HG02623 (cell line): ENCODE results near the gene STK4.
"Not testable (repeated sequence)": the region's sequence is repeated elsewhere in the genome, so short reads cannot be mapped to it uniquely, and the experiment has no call there.

Source experiments
- ATAC-seq: cut with Tn5 transposase; IDR thresholded peaks from one replicate; pipeline ENCODE4 v1.9.1; 2021; ENCODE audit warnings: moderate library complexity; ENCODE audit not compliant: unreplicated experiment

STK4 gene

DNA sequence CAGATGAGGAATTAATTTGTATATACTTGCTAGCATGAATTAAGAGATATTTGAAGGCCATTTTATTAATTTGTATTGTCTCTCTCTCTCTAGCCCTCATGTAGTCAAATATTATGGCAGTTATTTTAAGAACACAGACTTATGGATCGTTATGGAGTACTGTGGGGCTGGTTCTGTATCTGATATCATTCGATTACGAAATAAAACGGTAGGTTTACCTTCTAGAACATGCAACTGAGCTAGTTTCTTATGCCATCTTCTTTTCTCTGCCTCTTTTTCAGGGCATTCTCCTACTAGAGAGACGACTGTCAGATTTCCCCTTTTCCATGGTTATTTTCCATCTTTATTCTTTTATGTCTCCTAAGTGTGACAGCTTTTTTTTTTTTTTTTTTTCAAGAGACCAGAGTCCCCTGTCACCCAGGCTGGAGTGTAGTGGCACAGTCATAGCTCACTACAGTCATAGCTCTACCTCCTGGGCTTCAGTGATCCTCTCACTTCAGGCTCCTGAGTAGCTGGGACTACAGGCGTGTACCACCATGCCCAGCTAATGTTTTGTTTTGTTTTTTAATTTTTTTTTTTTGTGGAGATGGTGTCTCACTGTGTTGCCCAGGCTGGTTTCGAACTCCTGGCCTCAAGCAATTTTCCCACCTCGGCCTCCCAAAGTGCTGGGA lies 15.6 kb downstream of the STK4 start:
- no peak for ATAC-seq

DNA sequence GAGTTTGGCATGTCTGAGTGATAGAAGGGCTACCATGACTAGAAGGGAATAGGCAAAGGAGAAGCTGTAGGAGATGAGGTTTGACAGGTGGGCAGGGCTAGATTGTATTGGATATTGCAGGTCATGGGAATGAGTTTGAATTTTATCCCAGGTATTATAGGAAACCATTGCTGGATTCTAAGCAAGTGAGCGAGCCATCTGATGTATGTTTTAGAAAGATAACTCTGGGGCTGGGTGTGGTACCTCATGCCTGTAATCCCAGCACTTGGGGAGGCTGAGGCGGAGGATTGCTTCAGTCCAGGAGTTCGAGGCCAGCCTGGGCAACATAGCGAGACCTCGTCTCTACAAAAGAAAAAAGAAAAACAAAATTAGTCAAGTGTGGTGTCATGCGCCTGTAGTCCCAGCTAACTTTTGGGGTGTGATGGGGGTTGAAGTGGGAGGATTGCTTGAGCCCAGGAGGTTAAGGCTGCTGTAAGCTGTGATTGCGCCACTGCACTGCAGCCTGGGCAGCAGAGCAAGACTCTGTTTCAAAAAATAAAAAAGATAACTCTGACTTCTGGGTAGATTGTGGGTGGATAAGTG lies 16.9 kb downstream of the STK4 start:
- ATAC-seq, result no peak

DNA sequence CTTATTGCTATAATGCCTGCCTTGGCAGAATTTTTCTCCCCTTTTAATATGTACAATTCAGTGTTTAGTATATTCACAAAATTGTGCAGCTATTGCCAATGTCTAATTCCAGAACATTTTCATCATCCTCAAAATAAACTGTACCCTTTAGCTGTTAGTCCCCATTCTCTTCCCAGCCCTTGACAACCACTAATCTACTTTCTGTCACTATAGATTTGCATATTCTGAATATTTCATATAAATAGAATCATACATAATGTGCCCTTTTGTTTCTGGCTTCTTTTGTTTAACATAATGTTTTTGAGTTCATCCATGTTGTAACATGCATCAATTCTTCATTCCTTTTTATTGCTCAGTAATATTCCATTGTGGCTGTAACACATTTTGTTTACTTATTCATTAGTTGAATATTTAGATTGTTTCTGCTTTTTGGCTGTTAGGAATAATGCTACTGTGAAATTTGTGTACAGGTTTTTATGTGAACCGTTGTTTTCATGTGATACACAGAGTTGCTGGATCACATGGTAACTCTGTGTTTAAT lies 22.4 kb downstream of the STK4 start:
- no peak for ATAC-seq

DNA sequence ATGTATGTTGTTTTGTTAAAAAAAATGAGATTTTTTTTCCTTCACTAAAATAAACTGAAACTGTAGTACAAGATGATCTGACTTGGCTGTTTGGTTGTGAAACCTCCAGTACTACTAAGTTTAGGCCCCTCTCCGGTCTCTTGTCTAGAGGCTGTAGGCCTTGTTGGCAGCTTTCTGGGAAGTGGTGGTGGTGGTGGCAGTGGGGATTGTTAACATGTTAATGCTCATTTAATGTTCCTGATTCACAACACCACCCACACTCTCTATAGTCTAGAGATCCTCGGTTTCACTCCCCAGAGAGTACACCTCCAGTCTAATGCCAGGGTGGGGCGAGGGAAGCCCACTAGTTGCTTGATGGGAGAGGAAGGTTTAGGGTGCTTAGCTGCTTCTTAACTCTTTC lies 24.1 kb downstream of the STK4 start:
- ATAC-seq, result no peak

DNA sequence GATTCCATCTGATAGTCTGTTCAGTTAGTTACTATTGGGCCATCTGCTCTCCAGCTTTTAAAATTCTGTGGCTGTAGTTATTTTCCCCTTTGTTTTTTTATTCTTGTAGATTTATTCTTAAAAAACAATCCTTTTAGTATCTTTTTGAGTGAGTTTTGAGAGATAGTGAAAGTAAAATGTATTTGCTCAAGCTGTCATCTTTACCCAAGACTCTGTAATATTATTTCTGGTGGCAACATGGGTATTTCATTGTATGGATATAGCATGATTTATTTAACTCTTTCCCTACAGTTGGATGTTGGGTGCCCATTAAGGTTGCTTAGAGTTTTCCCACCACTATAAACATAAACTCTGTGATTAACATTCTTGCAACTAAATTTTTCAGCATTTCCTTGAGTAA lies 24.6 kb downstream of the STK4 start:
- no peak for ATAC-seq

DNA sequence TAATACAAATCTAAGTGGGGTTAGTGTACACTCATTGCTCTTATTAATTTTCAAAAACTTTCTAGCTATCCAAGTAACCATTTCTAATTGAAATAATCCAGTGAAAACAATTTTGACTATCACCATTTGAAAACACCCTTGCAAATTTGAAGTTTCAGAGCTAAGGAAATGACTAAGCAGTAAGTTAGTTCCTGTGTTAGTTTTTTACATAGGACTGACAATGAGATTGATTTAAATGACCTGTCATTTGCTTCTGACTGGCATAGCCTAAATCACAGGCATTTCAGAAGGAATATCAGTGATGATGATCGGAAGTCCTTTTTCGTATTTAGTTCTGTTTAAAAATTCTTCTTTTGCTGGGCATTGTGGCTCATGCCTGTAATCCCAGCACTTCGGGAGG lies 27.0 kb downstream of the STK4 start:
- no peak for ATAC-seq

DNA sequence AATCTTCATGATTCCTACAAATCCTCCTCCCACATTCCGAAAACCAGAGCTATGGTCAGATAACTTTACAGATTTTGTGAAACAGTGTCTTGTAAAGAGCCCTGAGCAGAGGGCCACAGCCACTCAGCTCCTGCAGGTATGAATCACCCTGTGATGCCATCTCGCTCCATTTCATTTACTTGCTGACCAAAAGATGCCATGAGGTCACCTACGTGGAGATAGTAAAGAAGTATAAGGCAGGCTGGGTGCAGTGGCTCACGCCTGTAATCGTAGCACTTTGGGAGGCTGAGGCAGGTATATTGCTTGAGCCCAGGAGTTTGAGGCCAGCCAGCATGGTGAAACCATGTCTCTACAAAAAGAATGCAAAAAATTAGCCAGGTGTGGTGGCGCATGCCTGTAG lies 30.9 kb downstream of the STK4 start:
- no peak for ATAC-seq

DNA sequence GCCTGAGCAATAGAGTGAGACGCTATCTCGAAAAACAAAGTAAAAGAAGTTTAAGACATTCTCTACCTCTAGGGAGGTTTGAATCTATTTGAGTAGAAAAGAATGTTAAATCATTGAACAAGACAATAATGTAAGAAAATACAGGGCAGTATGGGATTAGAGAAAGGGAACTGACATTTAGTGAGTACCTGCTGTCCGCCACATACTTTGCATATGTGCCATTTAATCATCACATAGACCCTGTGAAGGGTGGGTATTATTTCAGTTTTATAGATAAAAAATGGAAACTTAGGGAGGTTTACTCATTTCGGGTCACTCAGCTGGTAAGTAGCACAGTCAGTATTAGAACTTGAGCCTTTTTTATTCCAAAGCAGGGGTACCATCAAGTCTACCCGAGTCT lies 31.4 kb downstream of the STK4 start:
- ATAC-seq, result no peak

DNA sequence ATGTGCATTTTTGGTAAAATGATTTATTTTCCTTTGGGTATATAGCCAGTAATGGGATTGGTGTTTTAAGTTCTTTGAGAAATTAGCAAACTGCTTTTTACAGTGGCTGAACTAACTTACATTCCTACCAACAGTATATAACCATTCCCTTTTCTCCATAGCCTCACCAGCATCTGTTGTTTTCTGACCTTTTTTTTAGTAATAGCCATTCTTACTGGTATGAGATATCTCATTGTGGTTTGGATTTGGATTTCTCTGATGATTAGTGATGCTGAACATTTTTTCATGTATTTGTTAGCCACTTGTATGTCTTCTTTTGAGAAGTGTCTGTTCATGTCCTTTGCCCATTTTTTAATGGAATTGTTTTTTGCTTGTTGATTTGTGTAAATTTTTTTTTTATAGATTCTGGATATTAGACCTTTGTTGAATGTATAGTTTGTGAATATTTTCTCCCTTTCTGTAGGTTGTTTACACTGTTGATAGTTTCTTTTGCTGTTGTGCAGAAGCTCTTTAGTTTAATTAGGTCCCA lies 42.3 kb downstream of the STK4 start:
- ATAC-seq, result no peak

DNA sequence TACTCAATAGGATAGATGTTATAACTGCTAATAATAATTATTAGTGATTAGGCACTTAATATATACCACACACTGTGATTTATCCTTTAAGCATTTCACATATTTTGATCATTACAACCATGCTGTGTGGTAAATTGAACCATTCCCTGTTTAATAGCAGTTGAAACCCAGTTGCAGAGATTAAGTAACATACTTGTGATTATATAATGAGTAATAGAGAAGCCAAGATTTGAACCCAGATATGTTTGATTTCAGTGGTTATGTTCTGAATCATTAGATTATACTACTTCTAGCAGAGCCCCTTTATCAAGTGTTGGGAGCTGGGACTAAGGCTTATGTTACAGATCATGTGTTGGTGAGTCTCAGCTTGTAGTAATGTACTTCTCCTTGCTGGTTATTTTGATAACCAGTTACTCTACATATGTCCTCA lies 44.1 kb downstream of the STK4 start:
- ATAC-seq, result no peak

DNA sequence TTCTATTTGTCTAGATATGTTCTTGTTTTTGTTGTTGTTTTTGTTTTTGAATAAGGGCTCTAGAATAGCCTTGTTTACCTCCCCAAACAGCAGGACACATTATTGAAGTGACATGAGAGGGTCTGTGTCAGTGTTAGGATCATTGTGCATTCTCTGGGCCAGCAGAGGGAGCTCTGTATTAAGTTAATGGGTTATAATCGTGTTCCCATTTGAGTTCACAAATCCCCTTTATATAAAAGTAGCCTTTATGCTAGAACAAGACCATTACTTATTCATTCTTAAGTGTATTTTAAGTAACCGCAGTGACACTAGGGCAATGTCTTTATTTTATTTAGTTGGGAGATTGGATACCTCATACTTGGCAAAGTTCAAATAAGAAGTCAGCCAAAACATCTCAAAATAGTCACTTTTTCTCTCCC lies 44.8 kb downstream of the STK4 start:
- no peak for ATAC-seq

DNA sequence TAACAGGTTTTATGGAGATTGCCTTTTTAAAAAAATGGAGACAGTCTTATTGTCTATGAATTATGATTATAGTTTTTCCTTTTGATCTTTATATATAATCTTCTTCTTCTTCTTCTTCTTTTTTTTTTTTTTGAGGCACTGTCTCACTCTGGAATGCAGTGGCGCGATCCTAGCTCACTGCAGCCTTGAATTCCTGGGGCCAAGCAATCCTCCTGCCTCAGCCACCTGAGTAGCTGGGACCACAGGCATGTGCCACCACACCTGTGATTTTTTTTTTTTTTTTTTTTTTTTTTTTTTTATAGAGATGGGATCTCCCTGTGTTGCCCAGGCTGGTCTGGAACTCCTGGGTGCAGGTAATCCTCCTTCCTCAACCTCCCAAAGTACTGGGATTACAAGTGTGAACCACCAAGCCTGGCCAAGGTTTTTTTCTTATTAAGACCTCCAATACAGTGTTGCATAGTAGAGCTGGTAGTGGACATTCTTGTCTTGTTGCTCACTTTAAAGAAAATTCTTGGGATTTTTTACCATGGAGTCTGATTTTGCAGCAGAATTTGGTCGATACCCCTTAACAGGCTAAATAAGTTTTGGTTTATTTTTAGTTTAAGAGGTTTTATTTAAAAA lies 46.5 kb downstream of the STK4 start:
- ATAC-seq, result no peak

DNA sequence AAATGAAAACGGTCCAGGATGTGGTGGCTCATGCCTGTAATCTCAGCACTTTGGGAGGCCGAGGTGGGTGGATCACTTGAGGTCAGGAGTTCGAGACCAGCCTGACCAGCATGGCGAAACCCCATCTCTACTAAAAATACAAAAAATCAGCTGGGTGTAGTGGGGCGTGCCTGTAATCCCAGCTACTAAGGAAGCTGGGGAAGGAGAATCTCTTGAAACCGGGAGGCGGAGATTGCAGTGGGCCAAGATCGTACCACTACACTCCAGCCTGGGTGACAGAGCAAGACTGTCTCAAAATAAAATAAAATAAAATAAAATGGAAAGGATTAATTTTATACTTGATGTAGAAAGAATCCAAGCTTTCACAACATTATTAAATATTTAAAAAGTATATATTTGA lies 47.8 kb downstream of the STK4 start:
- ATAC-seq, result not testable (repeated sequence)

DNA sequence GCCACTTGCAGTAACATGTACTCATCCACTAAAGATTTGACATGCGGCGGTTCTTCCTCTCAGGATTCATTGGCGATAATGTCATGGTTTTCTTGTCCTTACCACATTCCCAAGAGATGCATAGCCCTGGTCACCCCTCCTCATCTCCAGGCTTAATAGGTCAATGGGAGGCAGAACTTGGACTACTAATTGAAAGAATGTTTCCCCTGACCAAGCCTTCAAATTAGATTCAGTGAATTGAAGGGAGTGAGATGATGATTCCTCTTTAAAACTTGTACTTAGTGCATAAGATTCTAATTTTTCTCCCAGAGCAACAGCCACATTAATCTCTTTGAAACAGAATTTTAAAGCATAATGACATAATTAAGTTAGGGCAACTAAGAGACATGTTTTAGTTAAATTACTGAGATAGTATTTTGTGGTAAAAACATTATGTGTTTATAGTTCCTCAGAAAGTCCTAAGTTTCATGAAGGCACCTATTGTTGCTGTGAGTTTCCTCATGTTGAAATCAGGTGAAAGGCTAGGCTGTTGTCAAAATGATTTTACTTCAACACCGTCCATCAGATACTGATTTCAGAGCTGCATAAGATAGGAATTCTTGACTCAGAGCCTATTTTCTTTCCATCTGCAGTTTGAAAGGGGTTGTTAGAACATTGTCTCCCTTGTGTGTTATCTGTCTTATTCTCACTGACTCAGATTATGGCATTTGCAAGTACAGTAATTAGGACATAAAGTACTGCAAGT lies 48.5 kb downstream of the STK4 start:
- ATAC-seq, result no peak

DNA sequence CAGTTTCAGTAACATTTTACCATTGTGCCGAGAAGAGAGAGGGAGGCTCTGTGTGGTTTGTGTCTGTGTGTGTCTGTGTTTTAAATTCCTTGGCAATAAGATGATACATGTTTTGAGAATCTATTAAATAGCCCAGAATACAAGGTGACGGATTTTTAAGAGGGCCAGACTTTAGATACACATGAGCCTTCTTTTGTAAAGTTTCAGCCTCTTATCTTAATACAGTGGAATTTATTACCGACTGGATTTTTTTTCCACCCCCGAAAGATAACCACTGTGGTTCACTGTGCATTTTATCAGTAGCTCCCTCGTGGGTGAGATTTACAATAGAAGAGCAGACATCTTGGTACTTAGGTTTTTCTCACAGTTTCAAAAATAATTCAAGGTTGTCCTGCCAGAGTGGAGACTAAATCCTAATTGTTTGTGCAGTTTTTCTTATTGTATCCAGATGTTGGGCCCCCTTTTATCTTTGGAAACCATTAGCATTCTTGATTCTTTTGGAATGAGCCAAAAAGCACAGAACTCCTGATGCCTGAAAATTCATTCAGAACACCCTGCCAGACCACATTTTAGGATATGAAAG lies 49.9 kb downstream of the STK4 start:
- ATAC-seq, result no peak

DNA sequence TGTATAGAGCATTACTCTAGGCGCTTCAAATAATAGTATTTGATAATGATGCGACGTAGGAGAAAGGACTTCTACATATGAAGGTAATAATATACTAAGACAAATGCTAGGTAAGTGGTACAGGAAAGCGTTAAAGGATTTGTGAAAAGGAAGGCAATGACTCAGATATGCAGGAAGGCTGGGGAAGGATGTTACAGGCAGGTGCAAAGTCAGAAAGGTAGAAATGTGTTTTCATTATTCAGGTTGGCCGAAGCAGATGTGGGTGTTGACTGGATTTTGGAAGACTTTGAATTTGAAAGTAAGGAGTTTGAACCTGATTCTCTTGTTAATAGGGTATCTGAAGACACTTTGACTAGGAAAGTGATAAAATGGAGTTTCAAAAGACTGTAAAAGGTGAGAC lies 51.0 kb downstream of the STK4 start:
- no peak for ATAC-seq

DNA sequence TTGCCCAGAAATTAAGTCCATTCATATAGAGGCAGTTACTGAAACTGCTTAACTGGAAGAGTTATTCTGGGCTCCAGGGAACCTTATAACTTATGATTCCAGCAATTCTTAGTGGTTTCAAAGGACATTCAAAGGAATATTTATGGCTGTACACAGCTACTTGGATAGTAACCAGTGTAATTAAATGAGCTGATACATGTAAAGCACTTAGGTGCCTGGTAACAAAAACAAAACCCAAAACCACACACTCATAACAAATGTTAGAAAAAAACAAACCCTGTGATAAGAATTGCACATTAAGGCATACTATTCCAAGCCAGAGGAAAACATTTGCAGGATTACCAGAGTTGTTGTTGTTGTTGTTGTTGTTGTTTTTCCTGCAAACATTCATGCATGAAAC lies 51.5 kb downstream of the STK4 start:
- ATAC-seq, result no peak

DNA sequence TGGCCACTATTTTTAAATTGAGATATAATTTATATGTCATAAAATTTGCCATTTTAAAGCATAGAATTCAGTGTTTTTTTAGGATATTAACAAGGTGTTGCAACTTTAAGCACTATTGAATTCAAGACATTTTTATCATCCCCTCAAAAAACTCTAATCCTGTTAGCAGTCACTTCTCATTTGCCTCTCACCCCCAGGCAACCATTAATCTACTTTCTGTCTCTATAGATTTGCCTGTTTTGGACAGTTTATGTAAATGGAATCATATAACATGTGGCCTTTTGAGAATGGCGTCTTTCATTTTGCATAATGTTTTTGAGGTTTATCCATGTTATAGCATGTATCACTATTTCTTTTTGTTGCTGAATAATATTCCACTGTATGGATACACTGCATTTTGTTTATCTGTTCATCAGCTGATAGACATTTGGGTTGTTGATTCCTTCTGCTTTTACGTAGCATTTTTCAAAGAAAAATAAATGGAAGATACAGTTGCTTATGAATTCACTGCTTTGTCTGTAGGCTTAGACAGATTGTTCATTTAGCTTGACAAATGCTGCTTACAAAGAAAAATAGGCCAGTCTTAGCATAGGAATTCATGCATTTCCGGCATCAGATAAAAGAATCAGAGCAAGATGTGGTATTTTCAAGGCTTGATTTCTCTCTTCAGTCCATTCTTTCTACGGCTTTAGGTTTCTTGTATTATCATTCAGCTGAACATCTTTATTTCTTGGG lies 52.9 kb downstream of the STK4 start:
- no peak for ATAC-seq

DNA sequence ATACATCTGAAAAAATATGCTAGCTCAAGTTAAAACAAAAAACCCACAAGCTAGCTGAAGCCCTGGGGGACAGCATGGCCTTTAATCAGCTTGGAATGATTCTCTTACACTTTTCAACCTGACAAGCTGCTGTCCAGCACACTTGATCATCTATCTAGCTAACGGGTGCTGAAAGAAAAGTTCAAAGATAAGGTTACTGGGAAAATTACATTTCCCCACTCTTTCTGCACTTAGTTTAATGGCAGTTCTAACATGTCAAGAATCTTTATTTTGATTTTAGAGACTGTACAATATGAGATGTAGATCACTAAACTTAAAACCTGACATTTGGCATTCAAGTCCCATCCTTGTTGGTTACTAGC lies 53.4 kb downstream of the STK4 start:
- ATAC-seq, result no peak

DNA sequence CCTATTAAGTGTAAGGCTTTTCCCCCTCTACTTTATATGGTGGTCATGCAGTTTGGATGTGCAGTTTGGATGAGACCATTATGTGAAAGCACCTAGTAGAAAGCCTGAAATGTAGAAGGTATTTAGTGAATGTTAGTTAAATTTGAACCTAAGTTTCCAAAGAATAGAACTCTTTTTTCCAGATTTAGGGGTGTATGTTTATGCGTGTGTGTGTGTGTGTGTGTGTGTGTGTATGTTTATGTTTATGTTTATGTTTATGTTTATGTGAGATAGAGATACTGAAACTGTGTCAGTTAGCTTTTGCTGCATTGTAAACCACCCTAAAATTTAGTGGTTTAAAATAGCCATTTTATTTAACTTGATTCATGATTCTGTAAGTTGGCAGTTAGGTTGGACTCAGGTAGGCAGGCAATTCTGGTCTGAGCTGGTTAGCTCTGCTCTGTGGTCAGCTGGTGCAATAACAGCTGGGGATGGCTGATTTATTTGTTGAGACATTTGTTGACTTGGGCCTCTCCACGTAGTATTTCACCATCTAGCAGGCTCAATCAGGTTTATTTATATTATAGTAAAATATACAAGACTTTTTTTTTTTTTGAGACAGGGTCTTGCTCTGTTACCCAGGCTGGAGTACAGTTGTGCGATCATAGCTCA lies 54.0 kb downstream of the STK4 start:
- ATAC-seq, result no peak
